CD4-positive, alpha-beta T cell treated with Interleukin-6 at 100 ng/mL for 8 hours (primary cell): ENCODE measurements around the gene CNIH3.

Experiments used
- DNase-seq: peaks from one replicate; pipeline ENCODE4 v3.0.0-alpha.2; 2020; ENCODE audit warnings: mixed read lengths, low spot score

Gene CNIH3

GRCh38 chr1:224721000-224721399 lies 104.9 kb downstream of the CNIH3 start:
- no peak for DNase-seq

- DNase-seq: no peak
Observed at GRCh38 chr1:224722838-224723237, 106.7 kb downstream of the CNIH3 start.

- DNase-seq: no peak
Observed at GRCh38 chr1:224724566-224724965, 108.4 kb downstream of the CNIH3 start.

- DNase-seq: no peak
Observed at GRCh38 chr1:224726441-224727182, 110.5 kb downstream of the CNIH3 start.

- DNase-seq: no peak
Observed at GRCh38 chr1:224727351-224728289, 111.5 kb downstream of the CNIH3 start.

GRCh38 chr1:224730540-224730939 lies 114.4 kb downstream of the CNIH3 start:
- no peak for DNase-seq

GRCh38 chr1:224730965-224731364 lies 114.8 kb downstream of the CNIH3 start:
- DNase-seq: no peak

GRCh38 chr1:224731633-224732032 lies 115.5 kb downstream of the CNIH3 start:
- no peak for DNase-seq

GRCh38 chr1:224732377-224733026 lies 116.4 kb downstream of the CNIH3 start:
- DNase-seq: no peak

- no peak for DNase-seq
Observed at GRCh38 chr1:224733027-224733911, 117.2 kb downstream of the CNIH3 start.

GRCh38 chr1:224734261-224734935 lies 118.3 kb downstream of the CNIH3 start:
- no peak for DNase-seq

GRCh38 chr1:224735159-224735558 lies 119.0 kb downstream of the CNIH3 start:
- DNase-seq: no peak

GRCh38 chr1:224736619-224737352 lies 120.7 kb downstream of the CNIH3 start:
- no peak for DNase-seq

- no peak for DNase-seq
Observed at GRCh38 chr1:224737353-224737727, 121.2 kb downstream of the CNIH3 start.

GRCh38 chr1:224739303-224739996 lies 123.3 kb downstream of the CNIH3 start:
- no peak for DNase-seq

- DNase-seq: no peak
Observed at GRCh38 chr1:224739997-224740684, 124.0 kb downstream of the CNIH3 start.

- DNase-seq: no peak
Observed at GRCh38 chr1:224740685-224741052, 124.6 kb downstream of the CNIH3 start.

GRCh38 chr1:224742349-224742748 lies 126.2 kb downstream of the CNIH3 start:
- no peak for DNase-seq

- no peak for DNase-seq
Observed at GRCh38 chr1:224743608-224744164, 127.6 kb downstream of the CNIH3 start.
